Stimulated activated CD4-positive, alpha-beta T cell treated with anti-CD3 and anti-CD28 coated beads, Interleukin-4, amount 100 ng/mL, for 4 hours (primary cell): Measurements from ENCODE around the gene TEX2.
A peak's percentile ranks its signal among the peaks of the same experiment; 100 is the strongest.

Experiments
- DNase-seq, 2 experiments: peaks; one replicate each; pipeline ENCODE4 v3.0.0-alpha.2; 2020

TEX2 gene, protein sequence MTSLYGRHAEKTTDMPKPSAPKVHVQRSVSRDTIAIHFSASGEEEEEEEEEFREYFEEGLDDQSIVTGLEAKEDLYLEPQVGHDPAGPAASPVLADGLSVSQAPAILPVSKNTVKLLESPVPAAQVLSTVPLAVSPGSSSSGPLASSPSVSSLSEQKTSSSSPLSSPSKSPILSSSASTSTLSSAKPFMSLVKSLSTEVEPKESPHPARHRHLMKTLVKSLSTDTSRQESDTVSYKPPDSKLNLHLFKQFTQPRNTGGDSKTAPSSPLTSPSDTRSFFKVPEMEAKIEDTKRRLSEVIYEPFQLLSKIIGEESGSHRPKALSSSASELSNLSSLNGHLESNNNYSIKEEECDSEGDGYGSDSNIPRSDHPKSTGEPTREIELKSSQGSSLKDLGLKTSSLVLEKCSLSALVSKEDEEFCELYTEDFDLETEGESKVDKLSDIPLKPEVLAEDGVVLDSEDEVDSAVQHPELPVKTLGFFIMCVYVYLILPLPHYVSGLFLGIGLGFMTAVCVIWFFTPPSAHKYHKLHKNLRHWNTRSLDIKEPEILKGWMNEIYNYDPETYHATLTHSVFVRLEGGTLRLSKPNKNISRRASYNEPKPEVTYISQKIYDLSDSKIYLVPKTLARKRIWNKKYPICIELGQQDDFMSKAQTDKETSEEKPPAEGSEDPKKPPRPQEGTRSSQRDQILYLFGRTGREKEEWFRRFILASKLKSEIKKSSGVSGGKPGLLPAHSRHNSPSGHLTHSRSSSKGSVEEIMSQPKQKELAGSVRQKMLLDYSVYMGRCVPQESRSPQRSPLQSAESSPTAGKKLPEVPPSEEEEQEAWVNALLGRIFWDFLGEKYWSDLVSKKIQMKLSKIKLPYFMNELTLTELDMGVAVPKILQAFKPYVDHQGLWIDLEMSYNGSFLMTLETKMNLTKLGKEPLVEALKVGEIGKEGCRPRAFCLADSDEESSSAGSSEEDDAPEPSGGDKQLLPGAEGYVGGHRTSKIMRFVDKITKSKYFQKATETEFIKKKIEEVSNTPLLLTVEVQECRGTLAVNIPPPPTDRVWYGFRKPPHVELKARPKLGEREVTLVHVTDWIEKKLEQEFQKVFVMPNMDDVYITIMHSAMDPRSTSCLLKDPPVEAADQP

DNA sequence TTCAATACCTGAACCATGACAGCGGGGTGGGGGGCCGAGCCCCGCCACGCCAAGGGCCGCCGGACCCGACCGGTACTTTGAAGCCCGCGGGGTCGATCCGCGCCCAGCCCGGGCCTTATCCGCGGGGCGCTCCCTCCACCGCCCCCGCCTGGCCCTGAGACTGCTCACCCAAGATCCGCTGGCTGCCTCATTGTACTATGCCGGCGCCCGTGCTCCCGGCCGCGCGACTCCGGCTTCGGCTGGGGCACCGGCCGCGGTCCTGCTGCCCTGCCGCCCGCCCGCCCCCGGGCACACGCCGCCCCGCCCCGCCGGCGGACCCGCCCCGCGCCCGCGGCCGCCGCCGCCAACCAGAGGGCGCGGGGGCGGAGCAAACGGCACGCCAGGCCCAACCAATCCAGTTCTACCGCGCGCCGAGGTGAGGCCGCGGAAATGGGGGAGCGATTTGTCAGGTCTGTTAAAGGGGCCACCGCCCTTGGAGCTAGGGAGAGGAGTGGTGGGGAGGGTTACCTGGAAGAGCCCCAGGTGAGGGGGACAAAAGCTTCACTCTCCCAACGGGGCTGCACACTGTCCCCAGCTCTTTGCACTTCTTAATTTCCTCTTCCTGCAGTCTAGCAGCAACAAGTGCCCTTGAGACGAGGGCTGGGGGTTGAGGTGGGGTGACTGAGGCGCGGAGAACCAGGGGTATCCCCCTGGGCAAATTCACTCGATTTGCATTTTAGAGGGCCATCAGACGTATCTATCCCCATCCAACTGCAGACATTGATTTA lies at the start of gene TEX2:
TSS of gene TEX2 (minus strand) at position 261 of the 767 bp plus-strand sequence. CDS start 49,043 bp downstream, outside the sequence.
- DNase-seq = peak; percentile 87

DNA sequence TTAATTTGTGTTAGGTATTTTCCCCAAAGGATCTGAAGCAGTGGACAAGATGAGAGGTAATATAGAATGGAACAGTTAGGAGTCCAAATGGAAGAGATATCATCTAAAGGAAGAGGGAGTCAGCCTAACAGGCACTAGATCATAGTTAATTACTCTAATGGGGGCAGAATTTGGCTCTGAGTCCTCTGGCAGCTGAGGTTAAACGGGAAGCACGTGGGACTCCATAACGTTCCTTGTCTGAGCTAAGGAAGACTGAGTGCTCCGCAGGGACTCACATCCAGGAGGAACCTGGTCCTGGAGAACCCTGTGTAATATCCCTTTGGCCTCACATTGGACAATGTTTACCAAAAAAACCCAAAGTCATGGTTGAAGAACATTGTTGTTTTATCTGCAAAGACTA lies 46.6 kb upstream of the TEX2 start:
- no peak for DNase-seq

DNA sequence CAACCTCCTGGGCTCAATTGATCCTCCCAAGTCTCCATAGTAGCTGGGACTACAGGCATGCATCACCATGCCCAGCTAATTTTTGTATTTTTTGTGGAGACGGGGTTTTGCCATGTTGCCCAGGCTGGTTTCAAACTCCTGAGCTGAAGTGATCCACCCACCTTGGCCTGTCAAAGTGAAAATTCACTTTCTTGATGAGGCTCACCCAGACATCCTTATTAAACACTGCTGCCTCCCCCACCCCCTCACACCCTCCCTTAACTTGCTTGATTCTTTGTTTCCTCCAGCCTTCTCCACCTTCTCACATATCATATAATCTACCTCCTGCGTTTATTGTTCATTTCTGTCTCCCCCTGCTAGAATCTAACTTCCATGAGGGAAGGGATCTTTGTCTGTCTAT lies 46.0 kb upstream of the TEX2 start:
- DNase-seq = no peak

DNA sequence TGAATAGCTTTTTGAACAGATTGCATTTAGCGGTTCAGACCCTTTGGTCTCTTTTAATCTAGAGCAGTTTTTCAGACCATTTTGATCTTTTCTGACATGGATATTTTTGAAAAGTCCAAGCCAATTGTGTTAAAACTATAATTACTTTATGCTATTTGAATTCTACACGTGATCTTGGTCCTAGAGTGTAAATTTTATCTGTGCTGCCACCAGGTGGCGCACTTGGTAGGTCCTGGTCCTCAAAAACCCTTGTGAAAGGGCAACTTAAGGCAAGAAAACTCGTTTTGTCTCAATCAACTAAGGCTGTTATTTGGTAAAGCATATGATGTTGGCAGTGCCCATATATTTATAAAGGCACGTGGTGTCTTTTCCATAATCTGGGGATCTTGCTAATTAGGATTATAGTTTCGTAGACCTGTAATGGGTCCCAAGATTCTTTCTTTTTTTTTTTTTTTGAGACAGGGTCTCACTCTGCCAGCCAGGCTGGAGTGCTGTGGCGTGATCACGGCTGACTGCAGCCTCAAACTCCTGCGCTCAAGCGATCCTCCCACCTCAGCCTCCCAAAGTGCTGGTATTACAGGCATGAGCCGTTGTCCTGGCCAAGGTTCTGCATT lies 43.9 kb upstream of the TEX2 start:
- DNase-seq = peak; percentile 53 to 65

DNA sequence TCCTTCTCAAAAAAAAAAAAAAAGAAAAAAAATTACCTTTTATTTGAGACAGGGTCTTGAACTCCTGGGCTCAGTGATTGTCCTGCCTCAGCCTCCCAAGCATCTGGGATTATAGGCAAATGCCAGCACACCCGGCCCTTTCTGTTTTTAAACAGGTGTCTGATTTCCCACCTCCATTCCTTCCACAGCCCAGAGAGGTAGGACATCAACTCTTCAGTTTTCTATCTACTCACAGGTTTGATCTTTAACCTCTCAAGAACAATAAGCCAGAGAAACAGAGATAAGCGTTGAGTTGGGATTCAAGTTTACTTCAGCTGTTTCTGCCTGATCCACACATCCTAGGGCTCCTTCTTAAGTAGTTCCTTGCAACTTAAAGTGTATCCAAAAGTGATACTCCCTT lies 41.5 kb upstream of the TEX2 start:
- DNase-seq = no peak

DNA sequence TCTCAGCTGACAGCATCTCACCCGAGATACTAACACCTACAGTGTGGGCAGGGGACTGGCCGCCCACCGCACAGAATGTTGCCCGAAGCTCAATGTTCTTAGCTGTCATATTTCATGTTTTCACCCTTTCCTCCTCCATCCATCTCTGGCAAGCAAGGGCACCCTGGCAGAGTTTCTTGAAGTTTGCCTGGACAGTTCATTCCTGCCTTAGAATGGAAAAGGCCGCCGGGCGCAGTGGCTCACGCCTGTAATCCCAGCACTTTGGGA lies 37.6 kb upstream of the TEX2 start:
- no peak for DNase-seq

DNA sequence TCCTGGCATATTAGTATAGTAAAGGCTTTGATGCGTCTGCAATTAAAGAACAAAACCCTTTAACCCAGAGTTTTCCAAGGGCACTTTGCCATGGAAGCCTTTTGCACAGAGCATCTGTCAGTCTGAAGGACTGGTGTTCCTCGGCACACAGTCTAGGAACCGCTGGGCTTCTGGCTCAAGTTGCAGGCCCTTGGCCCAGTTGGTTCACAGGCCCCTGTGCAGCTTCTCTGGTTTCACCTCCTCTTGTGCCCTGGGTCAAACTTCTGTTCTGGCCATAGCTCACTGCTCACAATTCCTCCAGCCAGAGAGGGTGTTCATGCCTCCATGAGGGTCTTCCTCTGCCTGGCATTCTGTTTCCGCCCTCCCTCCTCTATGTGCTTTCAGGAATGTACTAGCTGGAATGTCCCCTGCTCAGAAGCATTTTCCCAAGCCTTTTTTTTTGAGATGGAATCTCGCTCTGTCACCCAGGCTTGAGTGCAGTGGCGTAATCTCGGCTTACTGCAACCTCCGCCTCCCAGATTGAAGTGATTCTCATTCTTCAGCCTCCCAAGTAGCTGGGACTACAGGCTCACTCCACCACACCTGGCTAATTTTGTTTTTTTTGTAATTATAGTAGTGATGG lies 34.5 kb upstream of the TEX2 start:
- DNase-seq = no peak

DNA sequence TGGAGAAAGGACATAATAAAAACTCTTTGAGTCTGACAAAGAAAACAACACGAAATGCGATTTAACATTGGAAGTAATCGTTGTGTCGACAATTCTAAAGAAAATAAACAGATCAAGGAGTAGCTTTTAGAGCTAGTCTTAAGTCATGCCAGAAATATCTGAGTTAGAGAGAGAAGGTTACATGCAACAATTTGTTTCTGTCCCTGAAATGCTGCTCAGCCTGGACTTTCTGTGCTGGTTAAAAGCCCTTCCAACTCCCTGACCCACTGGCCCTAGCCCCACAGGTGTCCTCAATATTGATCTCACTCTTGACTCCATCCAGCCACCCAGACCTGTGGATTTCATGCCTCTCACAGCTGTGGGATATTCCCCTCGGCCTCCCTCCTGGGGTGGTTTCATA lies 33.2 kb upstream of the TEX2 start:
- DNase-seq = no peak

DNA sequence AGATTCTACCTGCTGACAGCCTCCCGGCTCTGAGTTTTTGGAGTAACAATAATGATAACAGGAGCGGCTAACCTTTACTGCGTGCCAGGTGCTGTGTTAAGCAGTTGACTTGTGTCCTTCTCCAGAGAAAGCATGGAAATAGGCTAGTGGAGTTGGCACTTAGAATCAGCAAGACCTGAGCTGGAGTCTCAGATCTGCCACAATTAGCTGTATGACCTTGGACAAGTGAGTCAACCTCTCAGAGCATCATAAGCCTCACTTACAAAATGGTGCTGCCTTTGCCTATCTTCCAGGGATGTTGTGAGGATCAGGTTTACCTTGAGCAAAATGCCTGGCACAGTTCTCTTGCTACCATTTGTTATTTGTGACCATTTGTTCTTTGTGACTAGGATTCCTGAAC lies 32.1 kb upstream of the TEX2 start:
- no peak for DNase-seq

DNA sequence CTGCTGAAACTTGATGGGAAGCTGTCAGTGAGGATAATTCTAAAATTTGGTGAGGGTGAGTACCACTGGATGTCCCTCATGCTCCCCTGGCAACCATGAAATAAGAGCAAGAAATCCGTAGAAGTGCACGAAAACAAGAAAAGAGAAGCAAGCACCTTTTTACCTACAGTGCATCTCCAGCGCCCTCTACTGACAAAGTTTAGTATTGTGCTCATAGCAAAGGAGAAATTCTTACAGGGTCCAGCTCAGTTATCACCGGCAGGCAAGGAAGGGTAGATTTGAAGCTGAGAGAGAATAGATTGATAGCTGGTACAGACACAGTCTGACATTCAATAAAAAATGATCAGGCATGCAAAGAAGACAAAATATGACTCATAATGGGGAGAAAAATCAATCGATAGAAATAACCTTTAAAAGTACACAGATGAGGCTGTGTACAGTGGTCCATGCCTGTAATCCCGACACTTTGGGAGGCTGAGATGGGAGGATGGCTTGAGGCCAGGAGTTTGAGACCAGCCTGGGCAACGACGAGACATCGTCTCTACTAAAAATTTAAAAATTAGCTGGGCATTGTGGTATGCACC lies 28.3 kb upstream of the TEX2 start:
- DNase-seq = no peak

DNA sequence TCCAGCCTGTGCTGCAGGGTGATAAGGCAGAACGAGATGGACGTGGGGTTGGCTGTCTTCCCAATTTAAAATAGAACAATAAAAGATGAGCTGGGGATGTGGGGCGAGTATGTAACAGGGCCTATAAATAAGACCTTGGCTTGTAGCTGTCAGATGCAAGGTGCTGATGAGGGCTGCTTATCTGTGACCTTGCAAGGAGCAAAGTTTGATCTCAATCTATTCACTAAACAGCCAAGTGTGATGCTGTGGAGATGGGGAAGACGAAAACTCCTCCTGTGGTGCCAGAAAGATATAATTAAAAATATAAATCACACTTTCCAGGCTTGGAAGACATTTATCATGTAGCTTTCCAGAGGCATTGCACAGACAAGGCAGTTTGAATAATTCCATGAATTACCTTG lies 26.7 kb upstream of the TEX2 start:
- DNase-seq = no peak

DNA sequence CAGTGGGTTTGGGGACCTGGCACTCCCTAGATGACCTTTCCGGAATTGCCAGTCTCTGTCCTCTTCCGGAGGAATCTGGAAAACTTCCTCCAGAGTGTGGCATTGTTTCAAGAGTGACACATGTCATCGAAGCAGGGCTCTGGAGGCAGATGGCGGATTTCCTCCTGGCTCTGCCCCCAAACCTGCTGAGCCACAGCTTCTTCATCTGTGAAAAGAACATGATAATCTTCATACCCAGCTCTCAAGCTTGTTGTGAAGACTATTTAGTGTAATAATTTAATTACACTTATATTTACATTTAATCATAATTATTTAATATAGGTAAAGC lies 19.7 kb upstream of the TEX2 start:
- no peak for DNase-seq

DNA sequence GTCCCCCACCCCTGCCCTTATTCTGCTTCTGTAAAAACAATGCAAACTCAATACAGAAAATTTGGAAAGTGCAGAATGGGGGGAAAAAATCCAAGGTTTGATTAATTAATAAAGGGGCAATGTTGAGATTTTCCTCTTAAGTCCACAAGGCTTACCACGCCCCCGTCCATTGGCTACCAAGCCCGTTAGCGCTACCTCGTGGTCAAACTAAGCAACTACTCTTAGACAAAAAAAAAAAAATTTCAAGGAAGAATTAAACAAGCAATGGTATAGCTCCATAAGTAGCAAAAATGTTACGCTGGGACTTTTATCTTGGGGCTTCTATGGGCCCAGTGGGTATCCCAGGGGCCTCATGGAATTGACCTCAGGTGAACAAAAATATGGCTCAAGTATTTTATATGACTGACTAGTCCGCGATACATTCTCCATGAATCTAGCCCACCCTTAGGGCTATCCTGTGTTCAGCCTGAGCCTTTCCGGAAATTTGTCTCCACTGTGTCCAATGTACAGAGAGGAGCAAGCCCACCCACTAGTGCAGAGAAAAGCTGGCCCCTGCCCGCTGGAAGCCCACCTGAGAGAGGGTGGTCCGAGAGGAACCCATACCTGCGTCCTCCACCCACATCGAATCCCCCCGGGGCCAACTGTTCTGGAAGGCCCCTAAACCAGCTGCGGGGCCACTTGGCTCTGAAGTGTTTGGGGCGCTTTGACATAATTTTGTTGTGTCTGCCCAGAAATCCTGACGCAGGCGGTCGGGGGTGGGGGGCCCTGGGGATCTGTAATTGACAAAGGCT lies 19.1 kb upstream of the TEX2 start:
- peak; percentile 28 to 33 for DNase-seq

DNA sequence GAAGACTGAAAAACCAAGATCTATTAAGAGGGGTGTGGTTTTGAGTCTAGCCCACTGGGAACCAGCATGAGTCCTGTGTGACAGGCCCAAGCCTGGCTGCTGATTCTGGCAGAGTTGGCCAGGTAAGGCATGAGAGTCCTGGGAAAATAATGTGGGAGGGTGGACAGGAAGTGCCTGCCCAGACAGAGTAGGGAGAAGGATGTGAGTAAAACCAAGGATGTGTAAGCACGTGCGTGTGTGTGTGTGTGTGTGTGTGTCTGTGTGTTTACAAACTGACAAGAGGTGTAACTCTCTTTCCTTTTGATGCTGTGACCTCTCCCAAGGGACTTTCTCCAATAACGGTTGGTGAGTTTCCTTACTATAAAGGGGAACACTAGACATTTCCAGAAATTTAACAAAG lies 15.6 kb upstream of the TEX2 start:
- DNase-seq = no peak

DNA sequence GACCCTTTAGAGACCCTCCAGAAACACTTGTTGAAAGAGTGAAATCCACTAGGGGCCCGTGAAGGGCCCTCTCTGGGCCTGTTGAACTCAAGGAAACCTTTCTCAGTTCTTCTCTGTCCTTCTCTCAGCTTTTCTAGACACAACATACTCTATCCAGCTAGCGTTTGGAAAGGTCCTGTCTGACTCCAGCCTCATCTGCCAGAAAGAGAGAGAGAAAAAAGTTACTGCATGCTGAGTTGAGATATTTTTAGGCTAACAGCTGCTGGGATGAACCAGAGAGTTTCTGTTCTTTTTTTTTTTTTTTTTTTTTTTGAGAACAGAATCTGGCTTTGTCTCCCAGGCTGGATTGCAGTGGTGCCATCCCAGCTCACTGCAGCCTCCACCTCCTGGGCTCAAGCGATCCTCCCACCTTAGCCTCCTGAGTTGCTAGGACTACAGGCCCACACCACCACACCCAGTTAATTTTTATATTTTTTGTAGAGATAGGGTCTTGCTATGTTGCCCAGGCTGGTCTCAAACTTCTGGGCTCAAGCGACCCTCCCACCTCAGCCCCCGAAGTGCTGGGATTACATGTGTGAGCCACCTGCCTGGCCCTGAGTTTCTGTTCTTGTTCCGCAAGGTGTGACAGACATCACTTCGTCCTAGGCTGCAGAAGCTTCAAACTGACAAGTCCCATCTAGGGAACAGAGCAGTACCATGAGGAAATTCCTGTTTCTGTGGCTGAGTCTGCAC lies 14.9 kb upstream of the TEX2 start:
- DNase-seq = no peak

DNA sequence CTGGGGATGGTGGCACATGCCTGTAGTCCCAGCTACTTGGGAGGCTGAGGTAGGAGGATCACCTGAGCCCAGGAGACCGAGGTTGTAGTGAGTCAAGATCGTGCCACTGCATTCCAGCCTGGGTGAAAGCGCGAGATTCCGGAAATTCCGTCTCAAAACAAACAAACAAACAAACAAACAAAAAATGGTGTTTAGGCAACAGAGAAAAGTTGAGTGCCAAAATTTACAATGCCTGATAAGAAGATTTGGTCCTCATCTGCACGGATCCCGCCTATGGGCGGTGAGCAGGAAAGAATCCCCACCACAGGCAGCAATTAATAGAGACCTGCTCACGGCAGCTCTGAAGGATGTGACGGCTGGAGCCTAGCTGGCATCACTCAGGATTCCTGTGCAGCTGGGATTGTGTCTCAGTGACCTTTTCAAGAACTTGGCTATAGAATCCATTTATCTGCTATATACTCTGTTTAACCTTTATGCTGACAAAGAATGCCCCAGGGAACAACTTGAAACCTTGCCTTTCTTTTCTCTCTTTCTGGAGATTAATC lies 14.0 kb upstream of the TEX2 start:
- no peak for DNase-seq

DNA sequence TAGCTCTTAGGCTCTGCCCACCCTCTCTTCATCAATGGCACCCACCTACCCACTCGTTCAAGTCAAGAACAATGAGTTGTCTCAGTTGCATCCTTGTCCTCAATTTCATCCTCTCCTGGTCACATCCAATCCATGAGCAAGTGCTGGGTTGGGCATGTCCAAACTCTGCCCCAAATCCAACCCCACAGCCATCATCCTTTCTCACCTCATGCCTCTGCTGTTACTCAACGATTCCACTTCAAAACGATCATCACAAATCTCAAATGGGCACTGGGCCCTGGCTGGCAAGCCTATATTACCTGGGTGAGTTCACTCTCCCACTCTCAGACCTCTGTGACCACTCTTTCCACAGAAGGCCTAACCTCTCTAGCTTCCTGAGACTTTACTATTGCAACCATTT lies 12.0 kb upstream of the TEX2 start:
- DNase-seq = no peak

DNA sequence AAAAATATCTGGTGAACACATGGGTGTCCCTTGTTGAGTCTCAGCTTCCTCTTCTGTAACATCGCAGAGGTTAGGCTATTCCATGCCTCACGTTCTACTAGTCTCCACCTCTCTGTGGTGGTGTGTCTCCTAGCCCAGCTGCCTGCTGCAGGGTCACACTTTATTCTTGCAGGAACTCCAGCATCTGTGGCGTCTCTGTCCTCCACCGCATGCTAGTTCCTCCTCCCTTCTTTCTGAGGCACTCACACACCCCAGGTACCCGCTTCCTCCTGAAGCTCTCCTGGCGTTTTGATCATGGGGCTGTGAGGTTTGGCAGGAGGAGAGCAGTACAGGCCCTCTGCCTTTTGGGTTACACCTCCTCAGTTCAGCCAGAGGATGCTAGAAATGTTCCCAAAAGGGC lies 9.9 kb upstream of the TEX2 start:
- no peak for DNase-seq

DNA sequence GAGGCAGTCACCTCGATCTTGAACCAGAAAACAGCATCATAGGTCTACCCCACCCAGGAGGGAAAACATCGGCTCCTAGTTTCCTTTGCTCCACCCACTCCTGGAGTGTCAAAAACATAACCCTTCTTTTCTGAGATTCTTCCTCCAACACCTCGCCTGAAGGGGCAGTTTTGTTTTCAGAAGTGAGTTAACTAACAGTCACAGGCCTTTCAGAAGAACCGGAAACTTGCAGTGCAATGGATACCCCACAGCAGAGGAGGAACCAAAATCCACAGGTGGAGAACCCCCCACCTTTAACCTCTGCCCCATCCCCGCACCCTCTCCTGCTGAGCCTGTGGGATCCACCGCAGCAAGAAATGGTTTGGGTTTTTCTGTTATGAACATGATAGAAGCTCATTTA lies 7.8 kb upstream of the TEX2 start:
- DNase-seq = no peak
